Adipose tissue (tissue), 3 donors: ENCODE measurements around the gene FOXK1. TPM values are rescaled to one million over a fixed set of nuclear protein-coding genes. Genes with fewer than 3 reads are reported as not detected.

ENCODE experiments used
- H3K27ac ChIP-seq: one replicate; pipeline ENCODE4 v1.5.1; 2013; ENCODE audit warnings: low read depth, low read length
- WGBS, 3 donors: extraction: QIAGEN DNeasy Blood & Tissue Kit; methylation state at CpG; one replicate each; pipeline ENCODE4 v1.1.7; 2013; 5-methylcytosine and 5-hydroxymethylcytosine counted together
- polyA plus RNA-seq, 3 donors: library from polyadenylated mRNA; stranded (reverse); fragments of 200-250 nt; gene quantifications; one replicate each; pipeline ENCODE4 v1.2.3, GENCODE V29; 2013
- donor health status: healthy with polysubstance abuse.
- donor health status: Bipolar disorder and iron deficiency.
- donor health status: healthy.

The FOXK1 gene
- polyA plus RNA-seq, 3 donors = 4.7 to 9.1 (median 7.8) TPM

DNA sequence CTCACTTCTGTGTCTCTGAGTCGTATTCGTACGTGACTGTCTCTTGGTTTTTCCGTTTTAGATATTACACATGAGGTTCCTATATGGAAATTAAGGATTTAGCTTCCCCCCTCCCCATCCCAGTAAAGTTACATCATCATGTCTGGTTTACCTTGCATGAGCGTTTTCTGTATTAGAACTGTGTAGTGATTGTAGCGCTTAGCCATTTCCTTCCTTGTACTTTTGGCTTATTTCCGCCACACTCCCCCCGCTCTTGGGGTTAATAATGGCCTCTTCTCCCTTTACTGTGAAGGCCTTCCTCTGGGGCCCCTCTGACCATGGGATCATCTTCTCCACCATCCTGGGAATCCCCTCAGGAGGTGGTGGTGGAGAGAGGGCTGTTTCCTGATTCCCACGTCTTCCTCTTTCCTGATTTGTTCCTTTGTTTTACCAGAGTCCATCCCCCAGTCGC, 66.2 kb downstream of the FOXK1 start:
- 50 to 78% (median 50%) methylated on average over 10 of the region's 10 CpGs for WGBS, 3 donors
- no peak overlapping the region for H3K27ac ChIP-seq

DNA sequence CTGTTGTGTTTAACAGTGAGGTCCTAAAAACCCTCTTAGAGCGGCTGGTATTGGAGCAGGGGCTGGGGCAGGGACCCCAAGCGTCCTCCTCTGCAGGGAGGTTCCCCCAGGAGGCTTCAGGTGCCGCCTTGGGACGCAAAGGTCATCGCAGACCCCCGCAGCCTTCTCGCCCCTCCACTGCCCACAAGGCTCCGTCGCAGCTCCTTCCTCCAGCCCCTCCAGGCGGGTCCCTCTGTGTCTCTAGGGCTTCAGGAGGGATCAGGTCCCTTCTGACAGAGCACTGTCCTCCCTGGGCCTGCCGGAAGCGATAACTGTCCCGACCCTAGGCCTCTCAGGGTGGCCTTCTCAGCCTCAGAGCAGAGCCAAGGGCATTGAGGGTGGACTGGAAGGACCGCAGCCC, 67.3 kb downstream of the FOXK1 start:
- WGBS, 3 donors = 93% methylated on average over 14 of the region's 14 CpGs
- no peak overlapping the region for H3K27ac ChIP-seq

DNA sequence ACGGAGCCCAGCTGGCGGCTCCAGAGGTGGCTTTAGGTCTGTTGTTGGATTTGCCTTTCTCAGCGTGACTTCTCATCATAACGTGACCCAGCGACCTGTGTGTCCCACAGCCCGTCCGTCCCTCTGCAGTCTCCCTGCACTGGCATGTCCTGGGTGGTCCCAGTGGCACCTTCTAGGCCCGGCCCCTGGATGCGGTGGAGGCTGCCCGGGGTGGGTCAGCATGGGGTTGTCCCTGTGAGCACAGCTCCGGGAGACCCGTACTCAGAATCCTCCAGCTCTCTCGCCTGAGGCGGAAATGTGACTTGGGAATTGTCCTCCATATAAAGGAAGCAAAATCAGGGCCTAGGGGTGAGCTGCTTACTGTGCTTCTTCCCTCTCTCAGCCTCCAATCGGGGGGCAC, 67.7 kb downstream of the FOXK1 start:
- WGBS, 3 donors = 79 to 91% (median 88%) methylated on average over 14 to 15 of the region's 15 CpGs
- no peak overlapping the region for H3K27ac ChIP-seq

DNA sequence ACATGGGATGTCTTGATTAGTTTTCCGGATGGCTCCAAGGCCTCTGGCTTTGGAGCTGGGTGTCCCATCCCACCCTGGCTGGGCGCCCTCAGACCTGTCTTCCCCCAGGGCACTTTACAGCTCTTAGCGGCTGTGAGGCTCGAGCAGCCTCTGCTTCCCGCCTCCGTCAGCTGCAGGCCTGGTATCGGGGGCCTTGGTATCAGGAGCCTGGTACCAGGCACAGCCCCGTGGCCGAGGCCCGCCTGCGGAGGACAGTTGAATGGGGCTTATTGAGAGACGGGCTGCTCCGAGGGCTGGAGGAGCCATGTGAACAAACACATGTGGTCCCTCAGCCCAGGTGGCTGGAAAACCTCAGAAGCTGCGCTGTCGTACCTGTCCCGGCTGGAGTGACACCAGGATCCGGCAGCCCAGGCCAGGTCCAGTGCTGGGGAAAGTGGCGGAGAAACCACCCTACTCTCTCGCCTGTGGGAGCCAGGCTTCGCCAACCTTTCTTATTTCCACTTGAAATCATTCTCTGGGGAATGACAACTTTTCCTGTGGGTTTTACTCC, 69.4 kb downstream of the FOXK1 start:
- WGBS, 3 donors = 61 to 96% (median 93%) methylated on average over 20 of the region's 20 CpGs
- no peak overlapping the region for H3K27ac ChIP-seq

DNA sequence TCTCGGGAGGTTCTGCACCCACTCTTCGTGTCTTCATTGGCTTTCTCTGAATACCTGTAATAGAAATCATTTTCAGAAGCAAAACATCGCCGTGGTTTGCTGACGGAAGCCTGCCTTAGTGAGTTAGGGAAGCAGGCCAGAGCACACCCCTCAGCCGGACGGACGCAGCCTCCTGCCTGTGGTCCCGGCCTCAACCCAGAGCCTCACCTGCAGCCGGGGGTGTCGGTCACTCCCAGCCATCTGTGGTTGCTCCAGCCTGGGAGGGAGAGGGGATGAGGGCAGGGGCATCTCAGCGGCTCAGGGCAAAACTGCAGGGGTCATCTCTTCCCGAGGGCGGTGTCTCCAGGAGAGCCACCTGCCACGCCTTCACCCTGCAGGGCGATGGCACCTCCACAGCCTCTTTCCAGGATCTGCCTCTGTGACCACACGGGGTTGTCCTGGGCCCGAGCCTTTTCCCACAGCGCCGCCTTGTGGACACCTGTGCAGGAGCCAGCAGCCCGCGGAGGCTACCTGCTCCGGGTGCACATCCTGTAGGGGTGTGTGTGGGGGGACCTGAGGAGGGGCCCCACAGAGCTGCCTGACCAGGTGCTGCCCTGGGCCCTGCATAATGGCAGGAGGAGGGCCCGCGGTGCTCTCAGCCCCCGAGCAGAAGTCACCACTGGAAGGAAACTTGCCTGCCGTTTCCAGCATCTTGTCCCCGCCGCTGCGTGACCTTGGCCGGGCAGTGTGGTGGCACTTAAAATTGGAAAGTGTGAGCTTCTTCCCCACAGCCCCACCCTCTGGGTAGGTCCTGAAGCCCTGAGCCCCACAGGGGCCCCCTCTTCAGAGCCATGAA, 71.7 kb downstream of the FOXK1 start:
- 47 to 54% (median 52%) methylated on average over 31 of the region's 31 CpGs for WGBS, 3 donors
- H3K27ac ChIP-seq = no peak overlapping the region

DNA sequence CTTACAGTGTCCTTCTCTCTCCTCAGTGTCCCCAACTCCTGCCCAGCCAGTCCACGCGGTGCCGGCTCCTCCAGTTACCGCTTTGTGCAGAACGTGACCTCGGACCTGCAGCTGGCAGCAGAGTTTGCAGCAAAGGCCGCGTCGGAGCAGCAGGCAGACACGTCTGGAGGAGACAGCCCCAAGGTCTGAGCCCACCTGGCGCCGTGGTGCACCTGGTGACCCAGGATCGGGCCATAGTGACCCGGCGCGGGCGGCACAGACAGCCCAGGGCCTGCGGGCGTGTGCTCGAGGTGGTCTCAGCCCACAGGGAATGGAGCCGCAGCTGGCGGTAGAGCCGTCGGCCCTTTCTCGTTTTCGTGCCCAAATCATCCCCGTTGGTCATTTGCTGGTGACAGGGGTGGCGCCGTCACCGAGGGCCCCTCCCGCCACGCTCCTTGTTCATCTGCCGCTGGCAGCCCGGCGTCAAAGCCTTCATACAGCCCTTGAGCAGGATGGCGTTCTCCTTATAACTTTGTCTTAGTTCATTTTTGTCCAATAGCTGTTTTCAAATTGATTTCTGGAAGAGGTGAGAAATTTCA, 72.4 kb downstream of the FOXK1 start:
- H3K27ac ChIP-seq = no peak overlapping the region
- WGBS, 3 donors = 93 to 94% (median 94%) methylated on average over 36 of the region's 36 CpGs

DNA sequence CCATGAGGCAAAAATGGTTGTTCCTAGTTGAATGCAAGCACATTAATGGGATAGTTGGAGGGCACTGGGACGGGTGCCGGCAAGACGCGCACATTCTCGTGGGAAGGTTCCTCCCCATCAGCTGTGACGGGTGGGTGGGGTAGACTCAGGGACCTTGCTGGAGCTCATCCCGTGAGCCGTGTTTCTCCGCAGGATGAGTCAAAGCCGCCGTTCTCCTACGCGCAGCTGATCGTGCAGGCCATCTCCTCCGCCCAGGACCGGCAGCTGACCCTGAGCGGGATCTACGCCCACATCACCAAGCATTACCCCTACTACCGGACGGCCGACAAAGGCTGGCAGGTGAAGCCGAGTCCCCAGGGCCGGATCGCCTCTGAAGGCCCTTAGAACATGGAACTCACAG, 73.0 kb downstream of the FOXK1 start:
- 91 to 97% (median 95%) methylated on average over 24 of the region's 24 CpGs for WGBS, 3 donors
- H3K27ac ChIP-seq = no peak overlapping the region

DNA sequence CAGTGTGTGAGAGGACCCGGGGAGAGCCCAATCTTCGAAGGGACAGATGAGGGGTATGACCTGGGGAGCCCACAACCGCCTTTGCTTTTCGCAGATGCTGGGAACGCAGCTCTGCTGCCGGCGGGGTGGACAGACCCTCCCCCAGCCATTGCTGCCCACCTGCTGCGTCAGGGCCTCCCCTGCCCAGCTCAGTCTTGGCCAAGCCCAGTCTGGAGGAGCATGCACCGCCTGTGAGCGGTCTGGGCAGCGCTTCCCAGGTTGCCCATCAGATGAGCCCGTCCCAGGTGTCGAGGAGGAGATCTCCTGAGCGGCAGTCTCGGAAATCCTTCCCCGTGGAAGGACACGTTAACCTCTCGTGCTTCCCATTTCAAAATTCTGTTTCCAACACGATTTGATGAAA, 76.0 kb downstream of the FOXK1 start:
- no peak overlapping the region for H3K27ac ChIP-seq
- 93 to 96% (median 96%) methylated on average over 19 of the region's 19 CpGs for WGBS, 3 donors

DNA sequence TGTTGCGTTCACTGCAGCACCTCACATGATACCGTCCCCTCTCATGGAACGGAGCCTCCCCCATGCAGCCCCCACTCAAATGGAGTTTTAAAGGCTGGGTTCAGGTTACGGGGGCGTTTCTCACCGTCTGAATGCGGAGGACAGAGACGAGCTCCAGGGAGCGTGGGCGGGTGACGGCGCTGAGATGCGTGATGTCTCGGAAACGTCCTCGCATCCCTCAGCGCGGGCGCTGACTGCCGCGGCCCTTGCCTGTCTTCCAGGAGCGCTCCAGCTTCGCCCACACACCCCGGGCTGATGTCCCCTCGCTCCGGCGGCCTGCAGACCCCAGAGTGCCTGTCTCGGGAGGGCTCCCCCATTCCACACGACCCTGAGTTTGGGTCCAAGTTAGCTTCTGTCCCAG, 76.7 kb downstream of the FOXK1 start:
- H3K27ac ChIP-seq = no peak overlapping the region
- 92 to 96% (median 94%) methylated on average over 29 of the region's 29 CpGs for WGBS, 3 donors

DNA sequence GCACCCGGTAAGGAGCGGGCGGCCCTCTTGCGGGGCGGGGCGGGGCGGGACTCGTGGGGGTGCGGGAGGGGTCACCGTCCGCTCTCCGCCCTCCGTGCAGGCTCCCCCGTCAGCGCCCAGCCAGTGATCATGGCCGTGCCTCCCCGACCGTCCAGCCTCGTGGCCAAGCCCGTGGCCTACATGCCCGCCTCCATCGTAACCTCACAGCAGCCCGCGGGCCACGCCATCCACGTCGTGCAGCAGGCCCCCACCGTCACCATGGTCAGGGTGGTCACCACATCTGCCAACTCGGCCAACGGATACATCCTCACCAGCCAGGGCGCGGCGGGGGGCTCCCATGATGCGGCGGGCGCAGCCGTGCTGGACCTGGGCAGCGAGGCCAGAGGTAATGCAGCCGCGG, 77.1 kb downstream of the FOXK1 start:
- WGBS, 3 donors = 97 to 98% (median 97%) methylated on average over 27 to 40 of the region's 40 CpGs
- no peak overlapping the region for H3K27ac ChIP-seq

DNA sequence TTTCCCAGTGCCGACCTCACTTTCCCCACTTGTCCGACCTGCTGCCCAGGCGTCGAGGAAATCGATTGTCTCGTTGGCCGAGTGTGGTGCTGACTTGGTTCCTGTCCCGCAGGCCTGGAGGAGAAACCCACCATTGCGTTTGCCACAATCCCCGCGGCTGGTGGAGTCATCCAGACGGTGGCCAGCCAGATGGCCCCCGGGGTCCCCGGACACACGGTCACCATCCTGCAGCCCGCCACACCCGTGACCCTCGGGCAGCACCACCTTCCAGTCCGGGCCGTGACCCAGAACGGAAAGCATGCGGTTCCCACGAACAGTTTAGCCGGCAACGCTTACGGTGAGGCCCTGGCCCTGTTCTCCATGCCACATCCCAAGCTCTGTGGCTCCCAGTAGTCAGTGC, 78.9 kb downstream of the FOXK1 start:
- no peak overlapping the region for H3K27ac ChIP-seq

DNA sequence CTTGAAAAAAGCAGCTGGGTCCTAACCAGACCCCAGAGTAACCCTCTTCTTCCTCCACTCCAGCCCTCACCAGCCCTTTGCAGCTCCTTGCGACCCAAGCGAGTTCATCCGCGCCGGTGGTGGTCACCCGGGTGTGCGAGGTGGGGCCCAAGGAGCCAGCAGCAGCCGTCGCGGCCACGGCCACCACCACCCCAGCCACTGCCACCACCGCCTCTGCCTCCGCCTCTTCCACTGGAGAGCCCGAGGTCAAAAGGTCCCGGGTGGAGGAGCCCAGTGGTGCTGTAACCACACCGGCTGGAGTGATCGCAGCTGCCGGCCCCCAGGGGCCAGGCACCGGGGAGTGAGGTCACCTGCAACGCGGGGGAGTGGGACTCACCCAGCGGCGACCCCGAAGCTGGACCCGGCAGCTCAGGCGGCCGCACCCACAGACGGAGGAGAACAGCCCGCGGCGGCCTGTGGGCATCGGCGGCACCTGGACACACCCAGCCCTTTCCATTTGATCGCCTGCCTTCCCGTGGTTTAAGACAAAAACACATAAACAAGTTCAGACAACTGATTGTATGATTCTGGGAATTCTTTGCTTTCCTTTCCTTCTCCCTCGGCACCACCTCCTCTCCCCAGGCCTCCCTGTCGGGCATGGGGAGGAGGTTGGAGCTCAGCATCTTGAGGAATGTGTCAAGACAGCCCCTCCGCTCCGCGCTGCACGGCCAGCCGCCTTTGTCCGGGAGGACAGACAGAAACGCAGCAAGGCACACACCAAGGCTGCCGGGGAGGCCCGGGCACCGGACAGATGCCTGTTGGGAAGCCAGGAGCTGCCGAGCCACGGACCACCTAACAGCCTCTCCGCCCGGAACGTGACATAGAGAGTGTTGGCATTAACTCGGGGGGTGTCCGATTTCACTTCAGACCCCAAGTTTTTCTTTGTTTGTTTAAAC, 80.3 kb downstream of the FOXK1 start:
- WGBS, 3 donors = 92 to 96% (median 94%) methylated on average over 54 of the region's 54 CpGs
- H3K27ac ChIP-seq = no peak overlapping the region

More for the DNA sequence above, 78.9 kb downstream of the FOXK1 start:
- WGBS, 3 donors = 95 to 96% (median 96%) methylated on average over 26 of the region's 26 CpGs

DNA sequence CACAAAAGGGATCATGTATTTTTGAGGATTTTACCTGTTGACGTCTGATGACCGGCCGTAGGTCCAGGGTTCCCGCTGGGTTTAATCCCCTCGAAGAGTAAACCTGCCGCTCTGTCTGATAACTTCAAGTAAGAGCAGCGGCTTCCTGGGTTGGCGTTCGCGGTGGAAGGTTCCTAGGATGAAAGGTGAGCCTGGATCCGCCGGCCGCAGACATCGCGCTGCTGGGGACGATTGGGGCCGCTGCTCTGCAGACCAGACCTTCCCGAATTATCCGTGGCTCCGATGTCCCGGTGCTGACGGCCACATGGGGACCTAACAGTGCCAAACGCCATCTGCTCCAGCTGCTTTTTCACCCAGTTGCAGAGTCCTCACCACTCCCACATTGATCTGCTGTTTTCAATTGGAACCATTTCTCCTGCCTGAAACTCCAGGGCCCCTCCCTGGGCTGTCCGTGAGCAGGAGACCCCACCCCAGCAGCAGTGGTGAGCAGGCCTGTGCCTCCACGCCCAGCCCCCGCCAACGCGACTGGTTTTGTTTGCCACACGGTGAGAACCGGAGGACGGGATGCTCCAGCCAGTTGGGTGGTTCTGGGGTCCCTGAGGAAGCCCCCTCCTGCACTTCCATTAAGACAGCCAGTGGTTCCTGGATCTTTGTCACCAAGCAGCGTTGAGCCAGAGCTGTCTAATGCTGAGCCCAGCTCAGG, 81.1 kb downstream of the FOXK1 start:
- H3K27ac ChIP-seq = no peak overlapping the region
- WGBS, 3 donors = 94 to 95% (median 95%) methylated on average over 32 of the region's 32 CpGs

DNA sequence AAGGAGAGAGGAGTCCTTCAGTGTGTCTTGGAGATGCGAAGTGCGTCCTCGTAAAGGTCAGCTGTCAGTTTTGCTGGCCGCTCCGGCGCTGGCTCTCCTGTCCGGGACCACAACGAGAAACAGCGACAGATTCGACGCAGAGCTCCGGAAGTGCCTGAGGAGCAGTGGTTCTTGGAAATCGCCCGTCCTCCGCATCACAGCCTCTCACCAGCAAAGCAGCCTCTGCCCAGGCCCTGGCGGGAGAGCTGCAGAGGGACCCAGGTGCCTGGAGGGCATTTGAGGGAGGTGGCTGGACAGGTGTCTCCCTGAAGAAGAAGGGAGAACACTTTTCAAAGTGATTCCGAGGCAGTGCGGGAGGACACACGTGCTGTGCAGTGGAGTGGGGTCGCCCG, 81.7 kb downstream of the FOXK1 start:
- H3K27ac ChIP-seq = no peak overlapping the region
- 95 to 98% (median 98%) methylated on average over 21 of the region's 21 CpGs for WGBS, 3 donors

DNA sequence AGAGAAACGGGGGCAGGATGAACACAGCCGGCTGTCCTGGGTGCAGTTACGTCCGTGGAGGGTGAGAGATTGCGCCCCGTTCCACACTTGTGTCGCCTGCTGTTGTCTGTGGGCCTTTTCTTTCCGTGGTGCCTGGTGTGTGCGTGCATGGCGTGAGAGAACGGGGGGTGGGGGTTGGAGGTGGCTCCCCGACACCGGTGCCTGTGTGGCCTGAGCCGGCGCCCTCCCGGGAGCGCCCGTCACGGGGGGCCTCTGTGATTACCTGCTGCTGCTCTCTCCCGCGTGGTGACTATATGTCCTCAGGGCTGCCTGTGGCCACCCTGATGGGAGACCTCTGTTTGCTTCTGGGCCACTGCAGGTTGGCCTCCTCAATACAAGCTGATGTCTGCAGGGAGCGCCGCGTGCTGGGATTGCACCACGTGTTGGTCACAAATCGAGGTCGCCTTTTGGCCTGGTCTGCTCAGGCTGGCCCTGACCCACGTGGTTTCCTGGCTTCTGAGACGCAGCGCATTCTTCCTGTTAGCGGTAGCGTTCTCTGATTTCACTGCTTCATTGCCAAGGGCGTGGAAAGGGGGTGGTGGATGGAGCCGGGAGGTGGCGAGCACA, 82.4 kb downstream of the FOXK1 start:
- H3K27ac ChIP-seq = no peak overlapping the region
- 82 to 90% (median 85%) methylated on average over 35 of the region's 35 CpGs for WGBS, 3 donors

DNA sequence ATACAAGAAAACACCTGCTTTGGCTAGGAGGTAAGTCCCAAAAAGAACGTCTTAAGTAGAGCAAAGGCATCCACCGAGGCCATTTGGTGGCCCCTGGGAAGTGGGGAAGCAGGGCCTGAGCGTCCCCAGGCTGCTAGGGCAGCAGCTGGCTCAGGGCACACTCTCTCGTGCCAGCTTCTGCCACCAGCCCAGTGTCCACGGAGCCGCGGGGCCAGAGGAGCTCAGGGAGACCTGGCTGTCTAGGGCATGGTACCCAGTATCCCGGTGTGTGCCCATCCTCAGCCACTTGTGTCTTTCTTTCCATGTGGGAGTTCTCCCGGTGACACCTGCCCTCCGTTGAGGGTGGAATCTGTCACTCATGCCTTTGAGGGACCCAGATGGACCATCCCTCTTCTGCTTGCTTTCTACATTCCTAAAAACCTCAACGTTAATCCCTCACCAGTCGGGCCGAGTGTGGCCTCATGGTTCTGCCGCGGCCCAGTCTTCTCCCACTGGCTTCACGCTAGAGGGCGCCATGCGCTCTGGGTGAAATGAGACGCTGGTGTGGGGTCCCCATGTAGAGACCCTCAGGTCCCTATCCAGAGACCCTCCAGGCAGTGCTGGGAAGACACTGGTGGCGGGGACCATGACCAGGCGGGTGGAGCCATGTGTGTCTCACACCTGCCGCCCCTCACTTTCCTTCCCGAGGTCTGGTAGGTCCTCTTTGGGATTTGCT, 83.8 kb downstream of the FOXK1 start:
- 83 to 86% (median 86%) methylated on average over 23 of the region's 23 CpGs for WGBS, 3 donors

More for the DNA sequence above, 83.8 kb downstream of the FOXK1 start:
- H3K27ac ChIP-seq = no peak overlapping the region
